ENCODE data around the gene ZFPM1.

ZFPM1 gene

GRCh38 chr16:88423448-88423850, 29.6 kb upstream of the ZFPM1 start:
- Mint-ChIP-seq H3K27me3 (peaks cover 59% of the 10 kb centered on the region), H3K4me3 (no peak overlapping the region), H3K36me3 (ENCODE audit: low read depth) (no peaks in the 10 kb centered on the region), H3K27ac (no peak overlapping the region), H3K4me1 (ENCODE audit: low read depth) (peaks cover 11% of the 10 kb centered on the region), H3K9me3 (peaks cover 10% of the 10 kb centered on the region)
- intact Hi-C loops (cut with micrococcal nuclease) = no loop called here

- peaks cover 10% of the 10 kb centered on the region for H3K9me3 Mint-ChIP-seq
- H3K27me3 Mint-ChIP-seq = peaks cover 59% of the 10 kb centered on the region
- H3K36me3 Mint-ChIP-seq (ENCODE audit: low read depth) = no peaks in the 10 kb centered on the region
- H3K27ac Mint-ChIP-seq = no peak overlapping the region
- intact Hi-C loops (cut with micrococcal nuclease) = no loop called here
- H3K4me3 Mint-ChIP-seq = no peak overlapping the region
- H3K4me1 Mint-ChIP-seq (ENCODE audit: low read depth) = peaks cover 23% of the 10 kb centered on the region
These were observed 28.4 kb upstream of the ZFPM1 start for GRCh38 chr16:88424587-88425235.

- Mint-ChIP-seq H3K4me3 (no peak overlapping the region), H3K27me3 (peaks cover 54% of the 10 kb centered on the region), H3K9me3 (peaks cover 10% of the 10 kb centered on the region), H3K27ac (no peak overlapping the region), H3K4me1 (ENCODE audit: low read depth) (peaks cover 26% of the 10 kb centered on the region), H3K36me3 (ENCODE audit: low read depth) (no peaks in the 10 kb centered on the region)
- intact Hi-C loops (cut with micrococcal nuclease) = no loop called here
These were observed 27.1 kb upstream of the ZFPM1 start for GRCh38 chr16:88426018-88426417.

- Mint-ChIP-seq H3K27me3 (peaks cover 67% of the 10 kb centered on the region), H3K4me3 (no peak overlapping the region), H3K4me1 (ENCODE audit: low read depth) (peaks cover 39% of the 10 kb centered on the region), H3K9me3 (peaks cover 8% of the 10 kb centered on the region), H3K36me3 (ENCODE audit: low read depth) (no peaks in the 10 kb centered on the region), H3K27ac (no peak overlapping the region)
- intact Hi-C loops (cut with micrococcal nuclease) = no loop called here
These were observed 25.7 kb upstream of the ZFPM1 start for GRCh38 chr16:88427376-88427775.

- Mint-ChIP-seq H3K4me3 (no peak overlapping the region), H3K9me3 (peaks cover under 1% of the 10 kb centered on the region), H3K27ac (no peak overlapping the region), H3K36me3 (ENCODE audit: low read depth) (no peaks in the 10 kb centered on the region), H3K27me3 (peaks cover 69% of the 10 kb centered on the region), H3K4me1 (ENCODE audit: low read depth) (peaks cover 47% of the 10 kb centered on the region)
- intact Hi-C loops (cut with micrococcal nuclease) = no loop called here
These were observed 24.9 kb upstream of the ZFPM1 start for GRCh38 chr16:88428156-88428555.

- H3K27ac Mint-ChIP-seq = no peak overlapping the region
- peaks cover 47% of the 10 kb centered on the region for H3K4me1 Mint-ChIP-seq (ENCODE audit: low read depth)
- no peak overlapping the region for H3K4me3 Mint-ChIP-seq
- no peaks in the 10 kb centered on the region for H3K36me3 Mint-ChIP-seq (ENCODE audit: low read depth)
- peaks cover 67% of the 10 kb centered on the region for H3K27me3 Mint-ChIP-seq
- intact Hi-C loops (cut with micrococcal nuclease) = no loop called here
- no peaks in the 10 kb centered on the region for H3K9me3 Mint-ChIP-seq
These were observed 24.3 kb upstream of the ZFPM1 start for GRCh38 chr16:88428616-88429386.

- peaks cover 46% of the 10 kb centered on the region for H3K4me1 Mint-ChIP-seq (ENCODE audit: low read depth)
- H3K27ac Mint-ChIP-seq = peak overlapping the region; percentile 70
- H3K36me3 Mint-ChIP-seq (ENCODE audit: low read depth) = no peaks in the 10 kb centered on the region
- no peaks in the 10 kb centered on the region for H3K9me3 Mint-ChIP-seq
- H3K27me3 Mint-ChIP-seq = peaks cover 66% of the 10 kb centered on the region
- intact Hi-C loops (cut with micrococcal nuclease) = no loop called here
- peak overlapping the region; percentile 71 for H3K4me3 Mint-ChIP-seq
These were observed 23.5 kb upstream of the ZFPM1 start for GRCh38 chr16:88429387-88430184.

- no peaks in the 10 kb centered on the region for H3K36me3 Mint-ChIP-seq (ENCODE audit: low read depth)
- peaks cover 41% of the 10 kb centered on the region for H3K4me1 Mint-ChIP-seq (ENCODE audit: low read depth)
- peaks cover 66% of the 10 kb centered on the region for H3K27me3 Mint-ChIP-seq
- H3K27ac Mint-ChIP-seq = peak overlapping the region; percentile 70
- peak overlapping the region; percentile 71 for H3K4me3 Mint-ChIP-seq
- intact Hi-C loops (cut with micrococcal nuclease) = no loop called here
- no peaks in the 10 kb centered on the region for H3K9me3 Mint-ChIP-seq
These were observed 22.9 kb upstream of the ZFPM1 start for GRCh38 chr16:88430185-88430523.

- no peaks in the 10 kb centered on the region for H3K36me3 Mint-ChIP-seq (ENCODE audit: low read depth)
- H3K4me3 Mint-ChIP-seq = peak overlapping the region; percentile 71
- intact Hi-C loops (cut with micrococcal nuclease) = no loop called here
- no peaks in the 10 kb centered on the region for H3K9me3 Mint-ChIP-seq
- peaks cover 64% of the 10 kb centered on the region for H3K27me3 Mint-ChIP-seq
- H3K4me1 Mint-ChIP-seq (ENCODE audit: low read depth) = peaks cover 39% of the 10 kb centered on the region
- peak overlapping the region; percentile 70 for H3K27ac Mint-ChIP-seq
These were observed 22.3 kb upstream of the ZFPM1 start for GRCh38 chr16:88430524-88431446.

- Mint-ChIP-seq H3K9me3 (no peaks in the 10 kb centered on the region), H3K4me1 (ENCODE audit: low read depth) (peaks cover 46% of the 10 kb centered on the region), H3K4me3 (peak overlapping the region; percentile 71), H3K27me3 (peaks cover 64% of the 10 kb centered on the region), H3K27ac (peak overlapping the region; percentile 70), H3K36me3 (ENCODE audit: low read depth) (no peaks in the 10 kb centered on the region)
- intact Hi-C loops (cut with micrococcal nuclease) = no loop called here
These were observed 21.4 kb upstream of the ZFPM1 start for GRCh38 chr16:88431651-88432050.

GRCh38 chr16:88432174-88432573, 20.9 kb upstream of the ZFPM1 start:
- H3K4me1 Mint-ChIP-seq (ENCODE audit: low read depth) = peaks cover 46% of the 10 kb centered on the region
- no peaks in the 10 kb centered on the region for H3K9me3 Mint-ChIP-seq
- no peak overlapping the region for H3K27ac Mint-ChIP-seq
- H3K36me3 Mint-ChIP-seq (ENCODE audit: low read depth) = no peaks in the 10 kb centered on the region
- H3K4me3 Mint-ChIP-seq = no peak overlapping the region
- H3K27me3 Mint-ChIP-seq = peaks cover 64% of the 10 kb centered on the region
- intact Hi-C loops (cut with micrococcal nuclease) = no loop called here

GRCh38 chr16:88432753-88433152, 20.3 kb upstream of the ZFPM1 start:
- peaks cover 46% of the 10 kb centered on the region for H3K4me1 Mint-ChIP-seq (ENCODE audit: low read depth)
- H3K4me3 Mint-ChIP-seq = peak overlapping the region; percentile 17
- H3K27ac Mint-ChIP-seq = no peak overlapping the region
- no peaks in the 10 kb centered on the region for H3K9me3 Mint-ChIP-seq
- intact Hi-C loops (cut with micrococcal nuclease) = no loop called here
- H3K27me3 Mint-ChIP-seq = peaks cover 64% of the 10 kb centered on the region
- H3K36me3 Mint-ChIP-seq (ENCODE audit: low read depth) = no peaks in the 10 kb centered on the region

GRCh38 chr16:88433632-88434352, 19.3 kb upstream of the ZFPM1 start:
- Mint-ChIP-seq H3K27me3 (peaks cover 61% of the 10 kb centered on the region), H3K27ac (no peak overlapping the region), H3K9me3 (no peaks in the 10 kb centered on the region), H3K36me3 (ENCODE audit: low read depth) (no peaks in the 10 kb centered on the region), H3K4me3 (no peak overlapping the region), H3K4me1 (ENCODE audit: low read depth) (peaks cover 39% of the 10 kb centered on the region)
- intact Hi-C loops (cut with micrococcal nuclease) = no loop called here

Measured in dendritic cell treated with granulocyte-macrophage colony-stimulating factor and Interleukin-4, amounts not matched to agents 40 ng/mL and 50 ng/mL, for 4 days (primary cell).